Measurements from ENCODE around the gene DUSP2.

GRCh38 chr2:96093528-96093927 is 51.7 kb downstream of the DUSP2 start:
- no peak for TF ChIP-seq CTCF (IDR thresholded peaks at IDR 0.05)
- no peak for TF ChIP-seq POLR2AphosphoS5 (IDR thresholded peaks at IDR 0.05)
- no peak for TF ChIP-seq POLR2A (IDR thresholded peaks at IDR 0.05)
